GM19043 (cell line): ENCODE data around the gene SSNA1.
"Not testable (repeated sequence)": the region's sequence is repeated elsewhere in the genome, so short reads cannot be mapped to it uniquely, and the experiment has no call there.

Experiments used
- ATAC-seq: cut with Tn5 transposase; IDR thresholded peaks from one replicate; pipeline ENCODE4 v1.9.1; 2021; ENCODE audit warnings: low read depth; ENCODE audit not compliant: unreplicated experiment

The SSNA1 gene

GRCh38 chr9:137228968-137229896 lies 40.8 kb downstream of the SSNA1 start:
- ATAC-seq = no peak

GRCh38 chr9:137229903-137230704 lies 41.6 kb downstream of the SSNA1 start:
- ATAC-seq = no peak

- ATAC-seq = no peak
Measured at GRCh38 chr9:137230705-137231371, 42.4 kb downstream of the SSNA1 start, which contains the start of gene SLC34A3. Gene SLC34A3 (plus strand): TSS chr9:137230901. CDS start chr9:137231703, 802 bp downstream.

GRCh38 chr9:137231372-137232039 lies 43.0 kb downstream of the SSNA1 start:
- ATAC-seq = no peak

- no peak for ATAC-seq
Measured at GRCh38 chr9:137232101-137232500, 43.6 kb downstream of the SSNA1 start.

- no peak for ATAC-seq
Measured at GRCh38 chr9:137232510-137232909, 44.0 kb downstream of the SSNA1 start.

GRCh38 chr9:137233143-137233980 lies 44.9 kb downstream of the SSNA1 start:
- ATAC-seq = no peak

- no peak for ATAC-seq
Measured at GRCh38 chr9:137234055-137234697, 45.7 kb downstream of the SSNA1 start.

GRCh38 chr9:137234758-137235423 lies 46.4 kb downstream of the SSNA1 start:
- no peak for ATAC-seq

- ATAC-seq = no peak
Measured at GRCh38 chr9:137235424-137236237, 47.2 kb downstream of the SSNA1 start.

GRCh38 chr9:137236238-137236935 lies 47.9 kb downstream of the SSNA1 start:
- peak; percentile 25 for ATAC-seq

GRCh38 chr9:137236936-137237421 lies 48.5 kb downstream of the SSNA1 start:
- ATAC-seq = no peak

GRCh38 chr9:137237759-137238726 lies 49.6 kb downstream of the SSNA1 start:
- no peak for ATAC-seq

- ATAC-seq = not testable (repeated sequence)
Measured at GRCh38 chr9:137239541-137240200, 51.2 kb downstream of the SSNA1 start.
